Measurements from ENCODE around the gene ZNF526.
A peak's percentile ranks its signal among the peaks of the same experiment; 100 is the strongest.
"Not testable (repeated sequence)": the region's sequence is repeated elsewhere in the genome, so short reads cannot be mapped to it uniquely, and the experiment has no call there.

Gene ZNF526

DNA sequence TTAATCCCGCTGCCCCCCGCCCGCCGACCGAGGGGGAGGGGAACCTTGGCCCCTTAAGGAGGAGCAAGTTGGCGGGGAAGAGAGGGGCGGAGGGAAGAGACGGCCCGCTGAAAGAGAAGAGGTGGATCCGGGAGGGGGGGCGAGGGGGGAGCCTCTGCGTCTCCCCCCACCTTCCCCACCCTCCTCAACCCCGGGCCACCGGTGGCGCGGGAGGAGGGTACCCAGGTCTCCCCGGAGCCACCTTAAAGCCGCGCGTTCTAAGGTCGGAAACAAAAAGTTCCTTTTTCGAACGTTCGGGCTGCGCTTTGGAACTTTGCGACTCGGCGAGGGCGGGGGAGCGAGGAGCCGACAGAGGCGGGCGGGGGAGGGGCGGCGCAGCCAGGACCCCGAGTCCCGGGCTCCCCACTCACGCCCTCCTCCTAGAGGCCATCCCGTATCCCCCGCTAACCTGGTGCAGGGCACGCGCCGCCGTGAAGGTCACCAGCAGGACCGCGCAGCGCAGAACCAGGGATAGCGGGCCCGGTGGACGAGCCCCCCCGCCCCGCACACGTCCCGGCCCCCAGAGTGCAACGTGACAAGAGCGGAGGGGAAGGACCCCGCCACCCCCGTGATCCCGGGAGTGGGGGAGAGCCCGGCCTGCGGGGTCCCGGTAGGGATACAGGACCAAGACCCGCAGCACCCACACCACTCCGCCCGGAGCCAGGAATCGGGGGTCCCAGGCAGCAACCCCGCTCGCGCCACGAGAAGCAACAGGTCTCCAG lies 34.2 kb downstream of the ZNF526 start:
- peak; percentile 51 for DNase-seq (ENCODE audit: extremely low spot score)
- ChIA-PET CTCF (no interaction called here), POLR2A (no interaction called here)
- TF ChIP-seq ZNF384 (IDR thresholded peaks at IDR 0.05) = no peak
- peak; percentile 84 for TF ChIP-seq FOXM1 (IDR thresholded peaks at IDR 0.05; ENCODE audit: borderline replicate concordance)
- TF ChIP-seq TARDBP (IDR thresholded peaks at IDR 0.05) = no peak
- no peak for TF ChIP-seq SUZ12 (IDR thresholded peaks at IDR 0.05)
- no peak for TF ChIP-seq BHLHE40 (IDR thresholded peaks at IDR 0.05; ENCODE audit: borderline replicate concordance)

DNA sequence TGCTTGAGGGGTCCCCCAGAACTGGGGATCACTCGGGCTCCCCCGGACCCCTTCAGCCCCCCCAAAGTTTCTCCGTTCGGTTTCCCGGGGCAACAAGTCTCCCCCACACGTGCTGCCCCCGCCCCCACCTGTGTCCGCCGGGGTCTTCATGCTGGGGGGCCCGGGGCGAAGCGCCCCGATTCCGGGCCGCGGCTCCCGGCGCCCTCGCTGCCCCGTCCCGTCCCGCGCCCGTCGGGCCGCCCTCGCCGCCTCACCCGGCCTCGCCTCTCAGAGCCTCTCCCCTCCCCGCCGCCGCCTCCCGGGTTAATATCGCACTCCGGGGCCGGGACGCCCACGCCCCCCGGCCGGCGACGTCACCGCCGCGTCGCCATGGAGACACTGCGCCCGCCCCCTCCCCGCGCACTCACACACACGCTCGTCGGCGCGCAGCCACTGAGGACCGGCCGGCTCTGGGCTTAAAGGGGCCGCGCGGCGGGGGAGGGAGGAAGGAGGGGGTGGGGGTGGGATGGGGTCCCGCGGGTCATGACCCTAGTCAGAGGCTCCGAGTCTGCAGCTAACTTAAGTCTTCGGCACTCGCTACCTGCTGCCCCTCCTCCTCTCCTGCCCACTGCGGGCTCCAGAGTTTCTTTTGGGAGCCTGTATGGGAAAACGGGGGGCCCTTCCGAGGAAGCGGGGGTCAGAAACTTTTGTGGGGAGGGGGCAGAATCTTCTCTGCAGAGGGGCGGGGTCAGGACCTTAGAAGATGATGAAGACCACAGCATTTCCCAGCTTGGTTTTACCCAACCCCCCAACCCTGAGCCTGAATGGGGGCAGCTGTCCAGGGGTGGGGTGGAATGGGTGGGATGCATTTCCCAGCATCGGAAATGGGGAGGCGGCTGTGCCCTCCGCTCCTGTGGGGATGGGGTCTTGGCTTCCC lies 35.0 kb downstream of the ZNF526 start, which contains the start of gene ERF:
Gene ERF, minus strand, starts transcription at position 279 of the 916 bp plus-strand sequence. Its CDS starts 129 bp downstream, at position 150.
- ChIA-PET CTCF (interaction anchor here (2.1 kb wide), 1 partner anchor 9 kb away, joined by 6 read pairs; no protein-coding TSS in a partner anchor), POLR2A (interaction anchor here (0.9 to 1.4 kb wide), 6 partner anchors 8 to 24 kb away, joined by 3 to 6 read pairs (median 4); no protein-coding TSS in a partner anchor)
- no peak for TF ChIP-seq ZNF384 (IDR thresholded peaks at IDR 0.05)

DNA sequence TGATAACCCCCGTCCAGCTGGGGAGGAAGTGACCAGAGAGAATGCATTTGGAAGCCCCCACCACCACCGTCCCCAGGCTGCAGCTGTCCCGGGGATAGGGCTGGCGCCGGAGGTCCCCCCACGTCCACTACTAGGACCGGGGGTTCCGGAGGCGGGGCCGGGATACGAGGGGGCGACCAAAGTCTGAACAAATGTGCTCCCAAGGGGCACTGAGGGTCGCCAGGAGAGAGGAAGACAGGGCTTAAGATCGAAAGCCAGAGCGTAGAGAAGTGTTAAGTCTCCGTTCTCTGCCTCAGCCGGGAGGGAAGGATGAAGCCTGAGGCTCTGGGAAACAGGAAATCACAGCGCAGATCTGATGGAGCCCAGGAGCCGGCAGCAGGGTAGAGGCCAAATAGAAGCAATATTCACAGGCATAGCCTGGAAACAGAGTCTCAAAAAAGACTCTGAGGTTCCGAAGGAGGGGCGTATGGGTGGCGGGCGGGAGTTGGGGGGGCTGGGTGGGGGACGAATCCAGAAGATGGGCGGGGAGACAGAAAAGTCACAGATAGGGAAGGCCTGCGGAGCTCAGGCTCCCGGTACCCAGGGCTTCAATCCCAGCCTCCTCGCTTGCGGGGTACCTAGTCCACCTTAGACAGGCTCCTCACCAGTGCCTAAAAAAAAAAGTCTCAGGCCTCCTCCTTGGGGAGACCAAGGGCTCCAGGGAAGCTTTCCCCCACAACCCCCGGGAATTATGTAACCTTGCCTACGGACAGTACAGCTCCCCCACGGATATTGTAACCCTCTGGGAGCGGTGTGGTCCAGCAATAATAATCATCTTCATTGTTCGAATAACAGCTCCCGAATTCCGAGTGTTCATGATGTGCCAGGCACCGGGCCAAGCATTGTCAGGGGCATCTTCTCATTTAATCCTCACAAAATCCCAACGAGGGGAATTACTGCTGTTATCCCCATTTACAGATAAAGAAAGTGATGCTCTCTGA lies 35.9 kb downstream of the ZNF526 start:
- CTCF ChIA-PET = interaction anchor here (2.1 kb wide), 1 partner anchor 10 kb away, joined by 6 read pairs; no protein-coding TSS in a partner anchor
- TF ChIP-seq CTBP1 (IDR thresholded peaks at IDR 0.05; ENCODE audit: borderline replicate concordance) (no peak), TARDBP (IDR thresholded peaks at IDR 0.05) (no peak), FOXA1 (IDR thresholded peaks at IDR 0.05) (no peak), LEF1 (IDR thresholded peaks at IDR 0.05; ENCODE audit: borderline replicate concordance) (no peak), ELF4 (IDR thresholded peaks at IDR 0.05) (no peak), ARNT (IDR thresholded peaks at IDR 0.05) (no peak), FOXM1 (IDR thresholded peaks at IDR 0.05; ENCODE audit: borderline replicate concordance) (no peak), SP1 (IDR thresholded peaks at IDR 0.05) (no peak)
- TF ChIP-seq, protein P1, sequence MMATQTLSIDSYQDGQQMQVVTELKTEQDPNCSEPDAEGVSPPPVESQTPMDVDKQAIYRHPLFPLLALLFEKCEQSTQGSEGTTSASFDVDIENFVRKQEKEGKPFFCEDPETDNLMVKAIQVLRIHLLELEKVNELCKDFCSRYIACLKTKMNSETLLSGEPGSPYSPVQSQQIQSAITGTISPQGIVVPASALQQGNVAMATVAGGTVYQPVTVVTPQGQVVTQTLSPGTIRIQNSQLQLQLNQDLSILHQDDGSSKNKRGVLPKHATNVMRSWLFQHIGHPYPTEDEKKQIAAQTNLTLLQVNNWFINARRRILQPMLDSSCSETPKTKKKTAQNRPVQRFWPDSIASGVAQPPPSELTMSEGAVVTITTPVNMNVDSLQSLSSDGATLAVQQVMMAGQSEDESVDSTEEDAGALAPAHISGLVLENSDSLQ (IDR thresholded peaks at IDR 0.05) = no peak
- DNase-seq (ENCODE audit: extremely low spot score) = peak; percentile 44
- POLR2A ChIA-PET = interaction anchor here (0.6 to 1.4 kb wide), 8 partner anchors 9 to 23 kb away, joined by 3 to 6 read pairs (median 4); no protein-coding TSS in a partner anchor

More for the DNA sequence above, 35.0 kb downstream of the ZNF526 start, which contains the start of gene ERF:
- DNase-seq (ENCODE audit: extremely low spot score) = peak; percentile 93

DNA sequence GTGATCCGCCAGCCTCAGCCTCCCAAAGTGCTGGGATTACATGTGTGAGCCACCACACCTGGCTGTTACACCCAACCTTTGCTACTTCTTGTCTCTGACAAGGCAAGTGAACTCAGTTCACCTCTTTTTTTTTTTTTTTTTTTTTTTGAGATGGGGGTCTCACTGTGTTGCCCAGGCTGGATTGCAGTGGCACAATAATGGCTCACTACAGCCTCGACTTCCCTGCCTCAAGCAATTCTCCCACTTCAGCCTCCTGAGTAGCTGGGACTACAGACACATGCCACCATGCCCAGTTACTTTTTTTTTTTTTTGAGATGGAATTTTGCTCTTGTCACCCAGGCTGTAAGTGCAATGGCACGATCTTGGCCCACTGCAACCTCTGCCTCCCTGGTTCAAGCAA lies 37.7 kb downstream of the ZNF526 start:
- CTCF ChIA-PET; DNase-seq (ENCODE audit: extremely low spot score): not testable (repeated sequence)
- POLR2A ChIA-PET = interaction anchor here (1.3 kb wide), 1 partner anchor 11 kb away, joined by 3 read pairs; no protein-coding TSS in a partner anchor

DNA sequence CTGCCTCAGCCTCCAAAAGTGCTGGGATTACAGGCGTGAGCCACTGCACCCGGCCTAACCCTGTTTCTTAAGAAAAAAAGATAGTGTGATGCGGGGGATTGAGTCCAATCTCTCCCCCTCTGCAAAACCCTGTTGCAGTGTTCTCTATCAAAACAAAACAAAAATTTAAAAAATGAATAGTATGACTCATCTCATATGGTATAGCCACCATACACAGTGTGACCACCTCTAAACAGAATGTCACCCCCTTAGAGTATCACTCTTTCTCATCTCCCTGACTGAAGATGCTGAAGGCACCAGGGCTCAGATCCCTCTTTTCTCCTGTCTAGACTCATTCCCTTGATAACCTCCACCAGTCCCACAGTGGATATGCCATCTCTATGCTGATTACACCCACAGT lies 41.7 kb downstream of the ZNF526 start:
- DNase-seq (ENCODE audit: extremely low spot score) = no peak
- ChIA-PET POLR2A (interaction anchor here (2.0 kb wide), 1 partner anchor 18 kb away, joined by 5 read pairs; no protein-coding TSS in a partner anchor), CTCF (interaction anchor here (0.6 kb wide), 1 partner anchor 153 kb away, joined by 3 read pairs; no protein-coding TSS in a partner anchor)
- no peak for TF ChIP-seq FOXA1 (IDR thresholded peaks at IDR 0.05)
- TF ChIP-seq ELF4 (IDR thresholded peaks at IDR 0.05) = no peak
- TF ChIP-seq ZNF384 (IDR thresholded peaks at IDR 0.05) = no peak
- TF ChIP-seq, protein P1 (IDR thresholded peaks at IDR 0.05) = no peak
- TF ChIP-seq FOXK2 (IDR thresholded peaks at IDR 0.05) = no peak
- TF ChIP-seq CTBP1 (IDR thresholded peaks at IDR 0.05; ENCODE audit: borderline replicate concordance) = no peak
- TF ChIP-seq BHLHE40 (IDR thresholded peaks at IDR 0.05; ENCODE audit: borderline replicate concordance) = no peak
- TF ChIP-seq NFRKB (IDR thresholded peaks at IDR 0.05) = no peak
- TF ChIP-seq LEF1 (IDR thresholded peaks at IDR 0.05; ENCODE audit: borderline replicate concordance) = no peak
- TF ChIP-seq ARNT (IDR thresholded peaks at IDR 0.05) = no peak
- TF ChIP-seq SP1 (IDR thresholded peaks at IDR 0.05) = no peak
- no peak for TF ChIP-seq HDGF (IDR thresholded peaks at IDR 0.05; ENCODE audit: borderline replicate concordance)
- no peak for TF ChIP-seq SUZ12 (IDR thresholded peaks at IDR 0.05)
- TF ChIP-seq FOXM1 (IDR thresholded peaks at IDR 0.05; ENCODE audit: borderline replicate concordance) = no peak
- no peak for TF ChIP-seq L3MBTL2 (conservative IDR thresholded peaks at IDR 0.05)
- no peak for TF ChIP-seq TARDBP (IDR thresholded peaks at IDR 0.05)

DNA sequence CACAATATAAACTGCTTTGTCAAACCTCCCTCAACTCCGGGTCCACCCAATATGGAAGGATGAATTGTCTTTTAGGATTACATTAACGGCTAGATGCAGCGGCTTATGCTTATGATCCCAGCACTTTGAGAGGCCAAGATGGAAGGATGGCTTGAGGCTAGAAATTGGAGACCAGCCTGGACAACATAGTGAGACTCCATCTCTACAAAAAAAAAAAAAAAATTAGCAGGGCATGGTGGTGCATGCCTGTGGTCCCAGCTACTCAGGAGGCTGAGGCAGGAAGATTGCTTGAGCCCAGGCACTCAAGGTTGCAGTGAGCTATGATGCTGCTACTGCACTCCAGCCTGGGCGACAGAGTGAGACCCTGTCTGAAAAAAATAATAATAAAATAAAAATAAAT lies 46.0 kb downstream of the ZNF526 start:
- TF ChIP-seq ZNF384 (IDR thresholded peaks at IDR 0.05) = peak; percentile 56; the same call in 1 of the 2 replicates
- CTCF ChIA-PET; DNase-seq (ENCODE audit: extremely low spot score): not testable (repeated sequence)
- POLR2A ChIA-PET = interaction anchor here (1.1 kb wide), 1 partner anchor 10 kb away, joined by 4 read pairs; no protein-coding TSS in a partner anchor

DNA sequence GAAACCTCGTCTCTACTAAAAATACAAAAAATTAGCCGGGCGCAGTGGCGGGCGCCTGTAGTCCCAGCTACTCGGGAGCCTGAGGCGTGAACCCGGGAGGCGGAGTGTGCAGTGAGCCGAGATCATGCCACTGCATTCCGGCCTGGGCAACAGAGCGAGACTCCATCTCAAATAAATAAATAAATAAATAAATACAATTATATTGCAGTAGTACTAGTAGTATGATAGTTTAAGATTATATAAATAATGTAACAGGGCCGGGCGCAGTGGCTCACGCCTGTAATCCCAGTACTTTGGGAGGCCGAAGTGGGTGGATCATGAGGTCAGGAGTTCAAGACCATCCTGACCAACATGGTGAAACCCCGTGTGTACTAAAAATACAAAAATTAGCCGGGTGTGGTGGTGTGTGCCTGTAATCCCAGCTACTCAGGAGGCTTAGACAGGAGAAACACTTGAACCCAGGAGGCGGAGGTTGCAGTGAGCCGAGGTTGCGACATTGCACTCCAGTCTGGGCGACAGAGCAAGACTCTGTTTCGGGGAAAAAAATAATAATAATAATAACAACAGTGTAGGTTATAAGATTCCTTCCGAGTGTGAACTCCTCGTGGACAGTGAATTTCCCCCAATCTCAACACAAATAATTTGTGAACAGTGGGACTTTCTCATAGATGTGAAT lies 47.0 kb downstream of the ZNF526 start:
- POLR2A ChIA-PET = interaction anchor here (1.1 to 1.4 kb wide), 3 partner anchors 11 to 24 kb away, joined by 5 to 7 read pairs (median 6); no protein-coding TSS in a partner anchor
- DNase-seq (ENCODE audit: extremely low spot score); CTCF ChIA-PET: not testable (repeated sequence)

Measured in HEK293T (cell line).